Measurements from ENCODE around the gene CDKAL1.

DNA sequence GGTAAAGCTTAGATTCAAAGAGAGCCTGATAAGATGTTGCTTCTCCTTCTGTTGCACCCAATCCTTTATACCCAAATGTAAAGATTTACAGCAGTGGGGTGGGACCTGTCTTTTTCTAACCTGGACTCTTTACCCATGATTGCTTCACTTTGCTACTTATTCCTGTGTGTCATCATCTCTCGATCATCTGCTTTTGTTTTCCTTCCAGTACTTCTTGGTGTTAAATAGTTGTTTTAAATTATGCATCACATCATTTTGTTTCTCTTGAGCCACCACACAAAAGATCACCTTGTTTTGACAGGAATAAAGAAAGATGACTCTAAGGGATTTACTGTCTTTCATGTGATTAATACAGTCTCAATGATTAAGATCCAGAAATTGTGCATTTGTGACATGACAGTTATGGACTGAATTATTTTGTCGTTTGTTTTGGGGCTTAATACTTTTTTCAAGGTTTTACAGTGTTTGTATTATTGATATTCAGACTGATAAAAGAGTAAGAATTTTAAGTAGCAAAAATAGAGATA, 123.1 kb downstream of the CDKAL1 start:
- TF ChIP-seq EGR1 (IDR thresholded peaks at IDR 0.05; ENCODE audit: low read depth in 2 of 2) (no peak), YY1 (IDR thresholded peaks at IDR 0.05) (no peak), SP1 (IDR thresholded peaks at IDR 0.05) (no peak), JUND (IDR thresholded peaks at IDR 0.05) (no peak), FOXA1 (IDR thresholded peaks at IDR 0.05) (no peak), RAD21 (IDR thresholded peaks at IDR 0.05) (no peak), TAF1 (conservative IDR thresholded peaks at IDR 0.05) (no peak), HNF4G (IDR thresholded peaks at IDR 0.05) (no peak), FOXA2 (IDR thresholded peaks at IDR 0.05) (no peak)
- TF ChIP-seq, protein P1, sequence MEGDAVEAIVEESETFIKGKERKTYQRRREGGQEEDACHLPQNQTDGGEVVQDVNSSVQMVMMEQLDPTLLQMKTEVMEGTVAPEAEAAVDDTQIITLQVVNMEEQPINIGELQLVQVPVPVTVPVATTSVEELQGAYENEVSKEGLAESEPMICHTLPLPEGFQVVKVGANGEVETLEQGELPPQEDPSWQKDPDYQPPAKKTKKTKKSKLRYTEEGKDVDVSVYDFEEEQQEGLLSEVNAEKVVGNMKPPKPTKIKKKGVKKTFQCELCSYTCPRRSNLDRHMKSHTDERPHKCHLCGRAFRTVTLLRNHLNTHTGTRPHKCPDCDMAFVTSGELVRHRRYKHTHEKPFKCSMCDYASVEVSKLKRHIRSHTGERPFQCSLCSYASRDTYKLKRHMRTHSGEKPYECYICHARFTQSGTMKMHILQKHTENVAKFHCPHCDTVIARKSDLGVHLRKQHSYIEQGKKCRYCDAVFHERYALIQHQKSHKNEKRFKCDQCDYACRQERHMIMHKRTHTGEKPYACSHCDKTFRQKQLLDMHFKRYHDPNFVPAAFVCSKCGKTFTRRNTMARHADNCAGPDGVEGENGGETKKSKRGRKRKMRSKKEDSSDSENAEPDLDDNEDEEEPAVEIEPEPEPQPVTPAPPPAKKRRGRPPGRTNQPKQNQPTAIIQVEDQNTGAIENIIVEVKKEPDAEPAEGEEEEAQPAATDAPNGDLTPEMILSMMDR (IDR thresholded peaks at IDR 0.05; ENCODE audit: low read depth, low read length, missing input control), result no peak
- TF ChIP-seq, protein P2, sequence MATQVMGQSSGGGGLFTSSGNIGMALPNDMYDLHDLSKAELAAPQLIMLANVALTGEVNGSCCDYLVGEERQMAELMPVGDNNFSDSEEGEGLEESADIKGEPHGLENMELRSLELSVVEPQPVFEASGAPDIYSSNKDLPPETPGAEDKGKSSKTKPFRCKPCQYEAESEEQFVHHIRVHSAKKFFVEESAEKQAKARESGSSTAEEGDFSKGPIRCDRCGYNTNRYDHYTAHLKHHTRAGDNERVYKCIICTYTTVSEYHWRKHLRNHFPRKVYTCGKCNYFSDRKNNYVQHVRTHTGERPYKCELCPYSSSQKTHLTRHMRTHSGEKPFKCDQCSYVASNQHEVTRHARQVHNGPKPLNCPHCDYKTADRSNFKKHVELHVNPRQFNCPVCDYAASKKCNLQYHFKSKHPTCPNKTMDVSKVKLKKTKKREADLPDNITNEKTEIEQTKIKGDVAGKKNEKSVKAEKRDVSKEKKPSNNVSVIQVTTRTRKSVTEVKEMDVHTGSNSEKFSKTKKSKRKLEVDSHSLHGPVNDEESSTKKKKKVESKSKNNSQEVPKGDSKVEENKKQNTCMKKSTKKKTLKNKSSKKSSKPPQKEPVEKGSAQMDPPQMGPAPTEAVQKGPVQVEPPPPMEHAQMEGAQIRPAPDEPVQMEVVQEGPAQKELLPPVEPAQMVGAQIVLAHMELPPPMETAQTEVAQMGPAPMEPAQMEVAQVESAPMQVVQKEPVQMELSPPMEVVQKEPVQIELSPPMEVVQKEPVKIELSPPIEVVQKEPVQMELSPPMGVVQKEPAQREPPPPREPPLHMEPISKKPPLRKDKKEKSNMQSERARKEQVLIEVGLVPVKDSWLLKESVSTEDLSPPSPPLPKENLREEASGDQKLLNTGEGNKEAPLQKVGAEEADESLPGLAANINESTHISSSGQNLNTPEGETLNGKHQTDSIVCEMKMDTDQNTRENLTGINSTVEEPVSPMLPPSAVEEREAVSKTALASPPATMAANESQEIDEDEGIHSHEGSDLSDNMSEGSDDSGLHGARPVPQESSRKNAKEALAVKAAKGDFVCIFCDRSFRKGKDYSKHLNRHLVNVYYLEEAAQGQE (IDR thresholded peaks at IDR 0.05), result no peak
- TF ChIP-seq, protein P3, sequence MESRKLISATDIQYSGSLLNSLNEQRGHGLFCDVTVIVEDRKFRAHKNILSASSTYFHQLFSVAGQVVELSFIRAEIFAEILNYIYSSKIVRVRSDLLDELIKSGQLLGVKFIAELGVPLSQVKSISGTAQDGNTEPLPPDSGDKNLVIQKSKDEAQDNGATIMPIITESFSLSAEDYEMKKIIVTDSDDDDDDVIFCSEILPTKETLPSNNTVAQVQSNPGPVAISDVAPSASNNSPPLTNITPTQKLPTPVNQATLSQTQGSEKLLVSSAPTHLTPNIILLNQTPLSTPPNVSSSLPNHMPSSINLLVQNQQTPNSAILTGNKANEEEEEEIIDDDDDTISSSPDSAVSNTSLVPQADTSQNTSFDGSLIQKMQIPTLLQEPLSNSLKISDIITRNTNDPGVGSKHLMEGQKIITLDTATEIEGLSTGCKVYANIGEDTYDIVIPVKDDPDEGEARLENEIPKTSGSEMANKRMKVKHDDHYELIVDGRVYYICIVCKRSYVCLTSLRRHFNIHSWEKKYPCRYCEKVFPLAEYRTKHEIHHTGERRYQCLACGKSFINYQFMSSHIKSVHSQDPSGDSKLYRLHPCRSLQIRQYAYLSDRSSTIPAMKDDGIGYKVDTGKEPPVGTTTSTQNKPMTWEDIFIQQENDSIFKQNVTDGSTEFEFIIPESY (IDR thresholded peaks at IDR 0.05), result no peak
- TF ChIP-seq, protein P4, sequence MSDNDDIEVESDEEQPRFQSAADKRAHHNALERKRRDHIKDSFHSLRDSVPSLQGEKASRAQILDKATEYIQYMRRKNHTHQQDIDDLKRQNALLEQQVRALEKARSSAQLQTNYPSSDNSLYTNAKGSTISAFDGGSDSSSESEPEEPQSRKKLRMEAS (IDR thresholded peaks at IDR 0.05), result no peak

Data from liver (tissue), 3 donors.